GM18868 (cell line): ENCODE results near the gene MARCHF4.

Experiments
- ATAC-seq: cut with Tn5 transposase; IDR thresholded peaks from one replicate; pipeline ENCODE4 v1.9.1; 2021; ENCODE audit warnings: mild to moderate bottlenecking, moderate library complexity; ENCODE audit not compliant: unreplicated experiment

Gene MARCHF4

DNA sequence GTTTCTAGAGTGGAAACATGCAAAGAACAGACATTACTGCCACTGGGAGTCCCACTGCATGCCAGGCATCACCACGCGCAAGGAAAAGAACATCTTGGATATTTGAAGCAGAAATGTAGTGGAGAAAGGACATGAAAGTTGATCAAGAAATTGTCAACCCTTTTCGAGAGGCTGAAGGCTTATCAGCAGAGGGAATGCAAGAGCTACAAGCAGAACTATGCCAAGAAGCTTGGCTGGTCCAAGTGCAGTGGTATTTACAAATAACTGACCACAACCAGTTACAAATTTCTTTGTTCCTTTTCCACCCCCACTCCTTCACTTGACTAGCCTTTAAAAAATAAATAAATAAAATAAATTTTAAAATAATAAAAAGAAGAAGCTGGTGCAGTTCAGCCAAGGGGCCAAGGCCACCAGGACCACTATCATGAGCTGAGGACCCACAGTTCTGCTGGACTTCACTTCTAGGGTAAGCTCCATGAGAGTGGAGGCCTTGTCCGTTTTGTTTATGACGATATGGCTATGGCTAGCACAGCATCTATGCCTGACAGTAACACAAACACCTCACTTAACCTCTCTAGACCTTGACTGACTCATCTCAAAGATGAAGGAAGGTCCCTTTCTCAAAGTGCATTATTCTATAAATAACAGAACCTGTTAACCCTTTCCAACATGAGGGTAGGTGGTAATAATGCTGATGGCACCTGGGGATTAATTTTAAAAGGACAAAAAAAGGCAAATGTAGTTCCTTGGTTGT is 20.9 kb downstream of the MARCHF4 start:
- ATAC-seq: no peak

DNA sequence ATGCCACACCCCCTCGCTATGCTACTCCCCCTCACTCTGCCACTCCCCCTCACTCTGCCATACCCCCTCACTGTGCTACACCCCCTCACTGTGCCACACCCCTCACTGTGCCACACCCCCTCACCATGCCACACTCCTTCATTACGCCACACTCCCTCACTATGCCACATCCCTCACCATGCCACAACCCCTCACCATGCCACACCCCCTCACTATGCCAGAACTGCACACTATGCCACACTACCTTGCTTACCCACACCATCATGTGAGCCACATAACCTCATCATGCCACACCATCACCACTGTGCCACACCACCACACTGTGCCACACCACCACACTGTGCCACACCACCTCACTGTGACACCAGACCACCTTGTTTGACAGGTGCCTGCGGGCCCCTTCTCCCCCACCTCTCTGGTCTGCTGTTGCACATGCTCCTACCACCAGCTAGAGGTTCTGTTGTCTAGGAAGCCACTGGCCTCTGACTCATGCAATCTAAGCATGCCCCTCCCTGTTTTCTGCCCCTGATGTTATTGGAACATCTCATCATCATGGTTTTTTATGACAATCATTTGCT is 22.0 kb downstream of the MARCHF4 start:
- no peak for ATAC-seq

GRCh38 chr2:216349366-216349765 is 22.9 kb downstream of the MARCHF4 start:
- ATAC-seq: no peak

- ATAC-seq: no peak
Observed at GRCh38 chr2:216348756-216349308, 23.5 kb downstream of the MARCHF4 start.

- ATAC-seq: peak; percentile 46
Observed at GRCh38 chr2:216346781-216347180, 25.5 kb downstream of the MARCHF4 start.

- ATAC-seq: no peak
Observed at GRCh38 chr2:216345846-216346245, 26.4 kb downstream of the MARCHF4 start.

- ATAC-seq: no peak
Observed at GRCh38 chr2:216344950-216345300, 27.4 kb downstream of the MARCHF4 start.

DNA sequence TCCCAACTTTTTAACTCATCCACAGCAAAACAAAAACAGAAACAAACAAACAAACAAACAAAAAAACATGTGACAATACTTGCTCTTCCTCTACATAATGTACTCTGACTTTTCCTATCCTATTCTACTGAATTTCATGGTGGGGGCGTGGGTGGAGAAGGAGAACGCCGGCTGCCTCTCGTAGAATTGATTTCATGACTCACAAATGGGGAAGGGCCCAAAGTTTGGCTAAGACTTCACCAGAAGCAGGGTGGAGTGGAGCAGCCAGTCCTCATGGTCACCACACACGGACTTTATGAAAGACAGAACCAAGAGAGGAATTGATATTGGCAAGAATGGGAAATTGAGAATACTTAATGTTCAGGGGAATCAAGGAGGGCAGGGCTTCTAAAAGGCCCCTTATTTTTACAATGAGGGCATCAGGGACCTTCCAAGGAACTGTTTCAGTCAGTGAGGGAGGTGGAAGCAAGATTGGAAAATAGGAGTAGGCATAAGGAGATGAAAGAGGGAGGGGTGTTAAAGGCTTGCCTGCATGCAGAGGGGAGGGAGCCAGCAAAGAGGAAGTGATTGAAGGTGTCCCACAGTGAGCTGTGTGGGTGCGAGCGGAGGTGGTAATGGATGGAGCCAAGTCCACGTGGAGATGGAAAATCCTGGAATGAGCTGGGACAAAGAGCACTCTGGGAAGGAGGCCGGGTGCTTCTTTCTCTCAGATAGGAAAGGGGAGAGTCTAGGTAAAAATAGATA is 27.9 kb downstream of the MARCHF4 start:
- ATAC-seq: no peak

DNA sequence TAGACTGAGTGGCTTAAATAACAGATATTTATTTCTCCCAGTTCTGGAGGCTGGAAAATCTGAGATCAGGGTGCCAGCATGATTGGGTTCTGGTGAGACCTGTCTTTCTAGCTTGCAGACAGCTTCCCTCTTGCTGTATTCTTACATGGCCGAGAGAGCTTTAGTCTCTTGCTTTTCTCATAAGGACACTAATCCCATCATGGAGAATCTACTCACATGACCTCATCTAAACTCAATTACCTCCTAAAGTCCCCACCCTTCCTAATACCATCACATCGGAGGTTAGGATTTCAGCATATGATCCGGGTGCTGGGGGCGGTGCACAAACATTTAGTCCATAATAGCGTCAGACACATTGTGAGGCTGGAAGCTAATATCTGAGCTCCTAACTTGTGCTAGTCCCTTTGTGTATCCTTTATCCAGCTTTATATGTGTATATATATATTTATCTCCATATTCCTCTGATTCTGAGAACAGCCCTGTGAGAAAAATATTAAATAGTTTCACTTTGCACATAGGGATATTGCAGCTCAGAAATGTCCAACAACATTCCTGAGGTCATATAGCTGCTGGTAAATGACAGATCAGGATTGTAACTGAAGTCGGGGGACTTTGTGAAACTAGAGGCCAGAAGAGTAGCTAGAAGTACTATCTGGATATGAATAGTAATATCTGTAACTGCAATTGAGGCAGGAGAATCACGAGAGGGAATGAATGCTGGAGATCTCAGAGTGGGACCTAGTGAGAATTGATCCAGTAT is 28.9 kb downstream of the MARCHF4 start:
- no peak for ATAC-seq

DNA sequence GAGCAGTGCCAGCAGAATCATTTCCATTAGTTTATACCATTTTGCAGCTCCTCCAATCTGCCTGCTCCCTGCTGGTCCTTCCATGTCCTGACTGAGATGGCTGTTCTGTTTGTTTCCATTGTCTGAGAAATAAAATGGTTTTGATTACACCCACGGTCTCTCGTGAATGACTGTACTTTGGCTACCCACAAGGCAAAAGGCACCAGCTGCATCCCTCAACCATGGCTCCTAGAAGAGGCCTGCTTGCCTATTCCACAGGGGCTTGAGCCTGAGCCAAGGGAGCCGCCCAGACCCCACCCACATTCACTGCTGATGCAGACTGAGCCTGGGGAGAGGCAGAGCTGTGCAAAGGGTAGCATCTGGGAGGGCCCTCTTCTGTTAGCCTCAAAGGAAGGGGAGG is 31.2 kb downstream of the MARCHF4 start:
- ATAC-seq: no peak

- ATAC-seq: no peak
Observed at GRCh38 chr2:216340280-216340631, 32.0 kb downstream of the MARCHF4 start.

DNA sequence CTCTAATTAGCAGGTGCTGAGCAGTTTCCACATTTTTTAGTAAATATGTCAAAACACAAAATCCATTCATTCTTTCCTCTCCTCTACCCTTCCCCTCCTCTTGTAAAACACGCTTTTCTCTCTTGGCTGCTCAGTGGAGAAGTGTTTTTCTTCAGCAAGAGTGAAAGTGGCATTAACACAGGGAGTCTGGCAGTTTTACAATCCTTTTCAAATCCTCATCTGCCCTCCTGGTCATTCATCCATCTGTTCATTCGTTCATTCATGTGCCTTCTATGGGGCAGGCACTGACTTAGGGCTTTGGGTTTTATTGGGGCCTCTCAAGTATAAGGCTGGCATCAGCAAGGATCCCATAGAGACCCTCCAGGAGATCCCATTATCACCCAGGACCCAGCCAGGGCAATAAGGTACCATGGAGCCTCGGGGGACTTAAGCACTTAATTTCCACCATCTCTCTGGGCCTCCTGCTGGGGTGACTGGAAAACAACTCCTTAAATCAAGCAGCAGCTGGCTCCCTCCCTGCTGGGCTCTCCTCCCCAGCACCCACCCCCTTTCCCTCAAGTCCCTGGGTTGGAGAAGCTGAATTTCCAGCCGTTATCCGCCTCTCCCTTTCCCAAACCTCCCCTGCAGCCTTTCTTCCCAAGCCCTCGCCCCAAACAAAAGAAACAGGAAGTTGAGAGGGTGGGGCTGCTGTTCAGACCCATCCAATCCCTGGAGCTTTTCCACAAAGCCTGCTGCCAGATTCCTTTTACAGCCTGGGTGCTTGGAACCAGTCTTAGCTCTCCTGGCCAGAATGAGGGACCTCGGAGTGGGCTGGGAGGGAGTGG is 32.6 kb downstream of the MARCHF4 start:
- ATAC-seq: no peak

DNA sequence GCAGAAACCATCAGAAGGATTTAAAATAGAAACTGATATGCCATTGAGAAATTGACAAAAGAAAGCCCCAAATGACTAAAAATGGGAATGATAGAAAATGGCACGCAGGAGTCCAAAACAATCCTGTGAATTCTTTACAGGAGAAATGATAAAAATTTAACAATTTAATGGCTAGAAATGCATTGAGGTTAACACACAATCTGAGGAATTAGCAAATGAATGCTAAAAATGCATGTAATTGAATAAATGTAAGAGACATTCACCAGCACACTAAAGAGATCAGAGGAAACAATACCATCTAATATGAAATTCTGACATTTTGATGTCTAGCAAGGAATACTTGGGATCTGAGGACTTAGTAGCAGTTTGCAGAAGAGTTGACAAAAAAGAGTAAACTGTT is 37.0 kb downstream of the MARCHF4 start:
- ATAC-seq: no peak

GRCh38 chr2:216328347-216328746 is 43.9 kb downstream of the MARCHF4 start:
- no peak for ATAC-seq

DNA sequence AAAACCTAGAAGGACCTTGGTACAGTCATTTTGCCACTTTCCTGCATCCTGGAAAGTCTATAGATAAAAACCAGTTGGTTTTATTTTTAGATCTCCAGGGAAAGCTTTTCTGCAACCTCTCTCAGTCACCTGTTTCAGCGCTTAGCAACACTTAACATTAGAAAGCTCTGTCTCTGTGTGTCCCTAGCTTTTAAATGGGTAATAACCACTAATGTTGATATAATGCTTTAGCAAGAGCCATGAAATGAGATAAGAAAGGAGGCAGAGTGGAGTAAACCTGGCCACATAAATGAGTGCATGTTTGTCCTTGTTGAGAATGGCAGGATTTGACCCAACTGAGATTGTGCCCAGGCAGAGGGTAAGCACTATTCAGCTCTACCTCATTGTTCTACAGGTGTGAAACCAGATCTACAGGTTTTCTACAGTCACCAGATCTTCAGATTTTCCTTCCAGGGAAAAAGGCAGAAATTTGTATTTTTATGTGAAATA is 44.8 kb downstream of the MARCHF4 start:
- ATAC-seq: no peak
